IPS-NIHi7 (cell line): Measurements from ENCODE around the gene AQP5.

Experiments
- DNase-seq: peaks from one replicate; pipeline ENCODE4 v3.0.0; 2012; ENCODE audit warnings: mixed read lengths; ENCODE audit errors: extremely low spot score

AQP5 gene

GRCh38 chr12:49950273-49951251, 11.1 kb upstream of the AQP5 start, which contains the start of gene AQP2:
Gene AQP2, plus strand, starts transcription at chr12:49950737. Its CDS starts 94 bp downstream, at chr12:49950831.
- DNase-seq: no peak

- no peak for DNase-seq
These were observed 10.0 kb upstream of the AQP5 start for GRCh38 chr12:49951411-49952240.

GRCh38 chr12:49952391-49953055, 9.1 kb upstream of the AQP5 start:
- no peak for DNase-seq

- no peak for DNase-seq
These were observed 8.5 kb upstream of the AQP5 start for GRCh38 chr12:49953151-49953550.

- DNase-seq: no peak
These were observed 7.5 kb upstream of the AQP5 start for GRCh38 chr12:49953961-49954846.

GRCh38 chr12:49954863-49955830, 6.5 kb upstream of the AQP5 start:
- no peak for DNase-seq

GRCh38 chr12:49955899-49956662, 5.6 kb upstream of the AQP5 start:
- no peak for DNase-seq

- no peak for DNase-seq
These were observed 4.8 kb upstream of the AQP5 start for GRCh38 chr12:49956663-49957569.

GRCh38 chr12:49957570-49957967, 4.1 kb upstream of the AQP5 start:
- DNase-seq: no peak

- peak; percentile 68 for DNase-seq
These were observed 1.8 kb upstream of the AQP5 start for GRCh38 chr12:49959685-49960473.

GRCh38 chr12:49960474-49961110, 1.1 kb upstream of the AQP5 start:
- DNase-seq: no peak

- no peak for DNase-seq
These were observed 507 bp downstream of the AQP5 start for GRCh38 chr12:49961993-49962764.

- DNase-seq: no peak
These were observed 1.4 kb downstream of the AQP5 start for GRCh38 chr12:49962861-49963765.

GRCh38 chr12:49963976-49964815, 2.5 kb downstream of the AQP5 start:
- no peak for DNase-seq
